ENCODE results near the gene FNDC8. TPM values are rescaled to one million over a fixed set of nuclear protein-coding genes. Genes with fewer than 3 reads are reported as not detected.

FNDC8 gene
- polyA plus RNA-seq, 3 donors: not detected

DNA sequence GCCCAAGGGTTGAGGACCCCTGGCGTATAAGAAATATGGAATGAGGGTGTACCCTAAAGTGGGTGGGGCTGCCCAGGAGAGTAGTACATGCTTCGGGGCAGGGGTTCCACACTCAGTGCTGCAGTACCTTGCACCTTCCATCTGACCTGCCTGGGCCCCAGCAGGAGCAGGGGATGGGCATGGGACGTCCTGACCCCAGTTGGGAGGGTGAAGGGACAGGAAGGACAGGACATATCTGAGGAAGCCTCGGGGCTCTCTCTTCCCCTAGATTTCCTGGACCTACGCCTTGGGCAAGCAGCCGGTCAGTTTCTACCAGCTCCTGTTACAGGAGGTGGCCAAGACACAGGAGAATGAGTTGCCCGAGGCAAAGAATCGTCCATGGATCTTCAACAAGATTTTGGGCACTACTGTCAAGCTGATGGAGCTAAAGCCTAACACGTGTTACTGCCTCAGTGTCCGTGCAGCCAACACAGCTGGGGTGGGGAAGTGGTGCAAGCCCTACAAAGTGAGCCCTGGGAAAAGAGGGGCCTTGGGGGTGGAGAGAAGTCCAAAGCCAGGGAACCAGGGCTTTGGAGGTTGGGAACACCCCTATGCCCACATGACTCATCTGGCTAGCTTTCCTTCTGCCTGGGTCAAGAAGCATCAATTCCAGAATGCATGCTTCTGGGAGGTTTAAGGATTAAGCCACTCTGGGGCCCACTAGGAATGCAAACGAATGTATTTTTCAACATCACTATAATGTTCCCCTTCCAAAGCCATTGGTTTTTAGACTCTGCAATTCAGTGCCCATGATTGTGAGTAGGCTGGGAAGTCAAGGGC lies 7.9 kb downstream of the FNDC8 start:
- intact Hi-C loops (cut with micrococcal nuclease): no loop called here
- Mint-ChIP-seq H3K4me3 (no peak overlapping the region), H3K27me3 (ENCODE audit: low read depth in 3 of 3) (peaks cover 0 to under 1% (median 0%) of the 10 kb centered on the region in 3 donors), H3K4me1 (no peaks in the 10 kb centered on the region), H3K9me3 (no peaks in the 10 kb centered on the region), H3K36me3 (peaks cover 36 to 37% of the 10 kb centered on the region in 2 donors), H3K27ac (no peak overlapping the region)
- Histone ChIP-seq H3K4me1 (ENCODE audit: control insufficient read depth in 1 of 2, insufficient read depth in 2 of 2, low read length in 2 of 2) (no peaks in the 10 kb centered on the region), H3K9me3 (replicated peaks in 1 of 2; ENCODE audit: control insufficient read depth in 1 of 2, insufficient read depth in 1 of 2, low read length in 2 of 2) (no peaks in the 10 kb centered on the region), H3K79me2 (ENCODE audit: insufficient read depth, low read length) (no peaks in the 10 kb centered on the region), H3K27me3 (ENCODE audit: control insufficient read depth in 2 of 2, insufficient read depth in 2 of 2, low read length in 2 of 2) (no peaks in the 10 kb centered on the region), H3K4me2 (replicated peaks; ENCODE audit: extremely low read depth, low read length, poor library complexity, severe bottlenecking) (no peak overlapping the region), H3K36me3 (replicated peaks in 1 of 2; ENCODE audit: control insufficient read depth in 1 of 2, insufficient read depth in 2 of 2, low read length in 2 of 2) (peaks cover 31 to 36% of the 10 kb centered on the region in 2 donors), H4K20me1 (ENCODE audit: insufficient read depth, low read length) (no peaks in the 10 kb centered on the region), H2AFZ (ENCODE audit: insufficient read depth, low read depth, low read length, poor library complexity, severe bottlenecking) (no peak overlapping the region), H3K9ac (ENCODE audit: insufficient read depth, low read length, poor library complexity, severe bottlenecking) (no peak overlapping the region), H3K27ac (ENCODE audit: low read depth in 1 of 2, low read length in 2 of 2) (no peak overlapping the region), H3K4me3 (replicated peaks in 1 of 3; ENCODE audit: low read depth in 2 of 3, low read length in 3 of 3) (no peak overlapping the region)
- WGBS (ENCODE audit: insufficient coverage): 88% methylated on average over 6 of the region's 11 CpGs
- DNase-seq: no peak
- TF ChIP-seq, protein P1, sequence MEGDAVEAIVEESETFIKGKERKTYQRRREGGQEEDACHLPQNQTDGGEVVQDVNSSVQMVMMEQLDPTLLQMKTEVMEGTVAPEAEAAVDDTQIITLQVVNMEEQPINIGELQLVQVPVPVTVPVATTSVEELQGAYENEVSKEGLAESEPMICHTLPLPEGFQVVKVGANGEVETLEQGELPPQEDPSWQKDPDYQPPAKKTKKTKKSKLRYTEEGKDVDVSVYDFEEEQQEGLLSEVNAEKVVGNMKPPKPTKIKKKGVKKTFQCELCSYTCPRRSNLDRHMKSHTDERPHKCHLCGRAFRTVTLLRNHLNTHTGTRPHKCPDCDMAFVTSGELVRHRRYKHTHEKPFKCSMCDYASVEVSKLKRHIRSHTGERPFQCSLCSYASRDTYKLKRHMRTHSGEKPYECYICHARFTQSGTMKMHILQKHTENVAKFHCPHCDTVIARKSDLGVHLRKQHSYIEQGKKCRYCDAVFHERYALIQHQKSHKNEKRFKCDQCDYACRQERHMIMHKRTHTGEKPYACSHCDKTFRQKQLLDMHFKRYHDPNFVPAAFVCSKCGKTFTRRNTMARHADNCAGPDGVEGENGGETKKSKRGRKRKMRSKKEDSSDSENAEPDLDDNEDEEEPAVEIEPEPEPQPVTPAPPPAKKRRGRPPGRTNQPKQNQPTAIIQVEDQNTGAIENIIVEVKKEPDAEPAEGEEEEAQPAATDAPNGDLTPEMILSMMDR (IDR thresholded peaks at IDR 0.05): no peak

DNA sequence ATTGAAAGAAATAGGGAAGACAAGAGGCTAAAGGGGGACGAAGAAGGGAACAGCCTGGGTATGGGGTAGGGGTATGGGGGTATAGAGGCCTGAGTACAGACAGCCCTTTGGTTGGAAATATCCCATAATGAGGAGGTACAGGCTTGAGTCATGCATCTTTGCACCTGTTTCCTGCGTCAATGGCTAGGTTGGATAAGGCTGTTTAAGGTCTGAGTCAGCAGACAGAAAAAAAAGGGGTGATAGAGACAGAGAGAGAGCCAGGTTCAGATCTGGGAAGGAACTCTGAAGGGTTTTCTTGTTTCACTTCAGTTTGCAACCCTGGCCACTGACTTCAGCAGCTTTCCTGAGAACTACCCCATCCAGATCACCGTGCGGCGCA lies 8.5 kb downstream of the FNDC8 start:
- Histone ChIP-seq H2AFZ (ENCODE audit: insufficient read depth, low read depth, low read length, poor library complexity, severe bottlenecking) (no peak overlapping the region), H4K20me1 (ENCODE audit: insufficient read depth, low read length) (no peaks in the 10 kb centered on the region), H3K27me3 (ENCODE audit: control insufficient read depth in 2 of 2, insufficient read depth in 2 of 2, low read length in 2 of 2) (no peaks in the 10 kb centered on the region), H3K9me3 (replicated peaks in 1 of 2; ENCODE audit: control insufficient read depth in 1 of 2, insufficient read depth in 1 of 2, low read length in 2 of 2) (no peaks in the 10 kb centered on the region), H3K36me3 (replicated peaks in 1 of 2; ENCODE audit: control insufficient read depth in 1 of 2, insufficient read depth in 2 of 2, low read length in 2 of 2) (peaks cover 37 to 42% of the 10 kb centered on the region in 2 donors), H3K27ac (ENCODE audit: low read depth in 1 of 2, low read length in 2 of 2) (no peak overlapping the region), H3K79me2 (ENCODE audit: insufficient read depth, low read length) (no peaks in the 10 kb centered on the region), H3K9ac (ENCODE audit: insufficient read depth, low read length, poor library complexity, severe bottlenecking) (no peak overlapping the region), H3K4me1 (ENCODE audit: control insufficient read depth in 1 of 2, insufficient read depth in 2 of 2, low read length in 2 of 2) (no peaks in the 10 kb centered on the region), H3K4me3 (replicated peaks in 1 of 3; ENCODE audit: low read depth in 2 of 3, low read length in 3 of 3) (no peak overlapping the region), H3K4me2 (replicated peaks; ENCODE audit: extremely low read depth, low read length, poor library complexity, severe bottlenecking) (no peak overlapping the region)
- 30% methylated on average over 1 of the region's 5 CpGs for WGBS (ENCODE audit: insufficient coverage)
- H3K27me3 Mint-ChIP-seq (ENCODE audit: low read depth in 3 of 3): peaks cover 0 to 2% (median 0%) of the 10 kb centered on the region in 3 donors
- peaks cover 41 to 42% of the 10 kb centered on the region in 2 donors for H3K36me3 Mint-ChIP-seq
- TF ChIP-seq, protein P1 (IDR thresholded peaks at IDR 0.05): no peak
- H3K4me3 Mint-ChIP-seq: no peak overlapping the region
- intact Hi-C loops (cut with micrococcal nuclease): no loop called here
- peak overlapping the region in 1 of 7 donors; percentile 65 for H3K27ac Mint-ChIP-seq
- no peak for DNase-seq
- H3K9me3 Mint-ChIP-seq: no peaks in the 10 kb centered on the region
- H3K4me1 Mint-ChIP-seq: no peaks in the 10 kb centered on the region

Measured in CD14-positive monocyte (primary cell).